ENCODE results near the gene CAMK2B.

The CAMK2B gene

DNA sequence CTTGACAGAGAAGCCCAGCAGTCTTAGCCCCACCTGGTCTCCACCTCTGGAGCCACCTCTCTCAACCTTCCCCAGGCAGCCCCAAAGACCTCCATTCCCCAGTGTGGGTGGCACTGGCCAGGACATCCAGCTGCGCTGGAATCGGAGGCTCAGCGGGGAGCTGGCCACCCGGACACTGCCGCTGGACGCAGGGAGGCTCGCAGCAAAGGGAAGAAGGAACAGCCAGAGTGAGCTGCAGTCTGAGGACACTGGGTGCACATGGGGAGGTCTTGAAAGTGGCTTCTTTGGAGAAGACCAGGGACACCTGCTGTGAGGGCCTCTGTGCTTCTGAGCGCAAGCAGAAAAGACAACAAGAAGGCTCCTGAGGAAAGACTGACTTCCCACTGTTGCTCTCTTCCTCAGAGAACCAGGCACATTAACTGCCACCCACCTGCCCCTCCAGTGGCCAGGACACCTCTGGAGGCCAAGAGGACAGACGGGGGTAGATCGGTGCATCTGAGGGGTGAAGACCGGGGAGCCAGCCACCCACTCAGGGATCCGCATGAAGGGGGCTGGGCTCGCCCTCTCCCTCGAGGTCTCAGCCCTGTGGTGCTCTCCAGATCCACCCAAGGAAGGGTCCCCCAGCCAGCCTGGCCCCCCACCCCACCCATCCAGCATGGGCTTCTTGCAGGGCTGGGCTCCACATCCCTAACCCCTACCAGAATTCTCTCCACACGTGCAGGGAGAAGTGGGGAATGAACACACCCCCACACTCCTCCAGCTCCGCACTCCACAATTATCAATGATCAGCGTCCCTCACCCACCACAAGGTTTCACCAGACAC, 1.8 kb downstream of the CAMK2B start:
- TF ChIP-seq, protein P1, sequence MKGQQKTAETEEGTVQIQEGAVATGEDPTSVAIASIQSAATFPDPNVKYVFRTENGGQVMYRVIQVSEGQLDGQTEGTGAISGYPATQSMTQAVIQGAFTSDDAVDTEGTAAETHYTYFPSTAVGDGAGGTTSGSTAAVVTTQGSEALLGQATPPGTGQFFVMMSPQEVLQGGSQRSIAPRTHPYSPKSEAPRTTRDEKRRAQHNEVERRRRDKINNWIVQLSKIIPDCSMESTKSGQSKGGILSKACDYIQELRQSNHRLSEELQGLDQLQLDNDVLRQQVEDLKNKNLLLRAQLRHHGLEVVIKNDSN (IDR thresholded peaks at IDR 0.05): no peak
- TF ChIP-seq YY1 (IDR thresholded peaks at IDR 0.05; ENCODE audit: low read depth) (no peak), TEAD4 (IDR thresholded peaks at IDR 0.05) (no peak), FOXM1 (IDR thresholded peaks at IDR 0.05; ENCODE audit: borderline replicate concordance, low read depth) (no peak)

DNA sequence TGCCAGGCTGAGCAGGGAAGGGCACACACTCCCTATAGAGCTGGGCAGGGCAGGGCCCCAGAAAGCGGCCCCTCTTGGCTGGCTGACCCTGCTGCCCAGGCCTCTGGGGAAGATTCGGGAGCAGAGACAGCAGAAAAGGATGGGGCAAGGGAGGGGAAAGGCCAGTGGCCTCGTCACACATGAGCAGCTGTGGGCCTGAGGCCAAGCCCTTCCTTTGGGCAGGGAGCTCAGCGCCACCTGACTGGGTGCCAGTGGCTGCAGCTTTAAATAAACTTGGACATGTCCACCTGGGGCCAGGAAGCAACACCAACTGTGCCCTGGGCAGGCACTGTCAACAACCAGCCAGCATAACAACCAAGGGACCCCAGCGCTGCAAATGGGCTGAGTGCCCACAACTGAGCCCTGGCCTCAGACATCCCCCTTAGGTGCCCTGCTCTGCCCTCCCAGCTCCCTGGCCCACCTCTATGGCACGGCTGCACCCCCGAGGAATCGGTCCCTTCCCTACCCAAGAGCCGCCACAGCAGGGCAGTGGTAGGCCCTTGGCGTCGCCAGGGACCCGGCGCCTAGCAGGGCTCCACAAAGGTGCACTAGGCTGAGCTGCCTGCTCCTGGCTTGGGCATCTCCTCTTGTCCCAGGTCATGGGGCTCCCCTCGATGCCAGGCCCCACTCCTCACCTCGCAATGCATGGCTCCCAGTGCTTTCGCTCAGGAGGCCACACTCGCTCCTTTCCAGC, 2.6 kb downstream of the CAMK2B start:
- no peak for TF ChIP-seq TEAD4 (IDR thresholded peaks at IDR 0.05)
- no peak for TF ChIP-seq CEBPB (IDR thresholded peaks at IDR 0.05)
- peak; percentile 19; the same call in 1 of the 2 replicates for TF ChIP-seq EP300 (IDR thresholded peaks at IDR 0.05; ENCODE audit: borderline replicate concordance)
- TF ChIP-seq, protein P1 (IDR thresholded peaks at IDR 0.05): peak; percentile 64
- no peak for TF ChIP-seq RAD21 (IDR thresholded peaks at IDR 0.05; ENCODE audit: low read depth)
- TF ChIP-seq YY1 (IDR thresholded peaks at IDR 0.05; ENCODE audit: low read depth): no peak
- 0 out of 2 replicates have a peak, but pooled peaks have one; percentile 24 for TF ChIP-seq TCF12 (IDR thresholded peaks at IDR 0.05; ENCODE audit: low read depth)
- TF ChIP-seq, protein P2, sequence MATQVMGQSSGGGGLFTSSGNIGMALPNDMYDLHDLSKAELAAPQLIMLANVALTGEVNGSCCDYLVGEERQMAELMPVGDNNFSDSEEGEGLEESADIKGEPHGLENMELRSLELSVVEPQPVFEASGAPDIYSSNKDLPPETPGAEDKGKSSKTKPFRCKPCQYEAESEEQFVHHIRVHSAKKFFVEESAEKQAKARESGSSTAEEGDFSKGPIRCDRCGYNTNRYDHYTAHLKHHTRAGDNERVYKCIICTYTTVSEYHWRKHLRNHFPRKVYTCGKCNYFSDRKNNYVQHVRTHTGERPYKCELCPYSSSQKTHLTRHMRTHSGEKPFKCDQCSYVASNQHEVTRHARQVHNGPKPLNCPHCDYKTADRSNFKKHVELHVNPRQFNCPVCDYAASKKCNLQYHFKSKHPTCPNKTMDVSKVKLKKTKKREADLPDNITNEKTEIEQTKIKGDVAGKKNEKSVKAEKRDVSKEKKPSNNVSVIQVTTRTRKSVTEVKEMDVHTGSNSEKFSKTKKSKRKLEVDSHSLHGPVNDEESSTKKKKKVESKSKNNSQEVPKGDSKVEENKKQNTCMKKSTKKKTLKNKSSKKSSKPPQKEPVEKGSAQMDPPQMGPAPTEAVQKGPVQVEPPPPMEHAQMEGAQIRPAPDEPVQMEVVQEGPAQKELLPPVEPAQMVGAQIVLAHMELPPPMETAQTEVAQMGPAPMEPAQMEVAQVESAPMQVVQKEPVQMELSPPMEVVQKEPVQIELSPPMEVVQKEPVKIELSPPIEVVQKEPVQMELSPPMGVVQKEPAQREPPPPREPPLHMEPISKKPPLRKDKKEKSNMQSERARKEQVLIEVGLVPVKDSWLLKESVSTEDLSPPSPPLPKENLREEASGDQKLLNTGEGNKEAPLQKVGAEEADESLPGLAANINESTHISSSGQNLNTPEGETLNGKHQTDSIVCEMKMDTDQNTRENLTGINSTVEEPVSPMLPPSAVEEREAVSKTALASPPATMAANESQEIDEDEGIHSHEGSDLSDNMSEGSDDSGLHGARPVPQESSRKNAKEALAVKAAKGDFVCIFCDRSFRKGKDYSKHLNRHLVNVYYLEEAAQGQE (IDR thresholded peaks at IDR 0.05; ENCODE audit: low read depth): no peak
- TF ChIP-seq NFIC (IDR thresholded peaks at IDR 0.05): peak; percentile 85
- no peak for TF ChIP-seq ZBTB7A (IDR thresholded peaks at IDR 0.05; ENCODE audit: low read depth)

DNA sequence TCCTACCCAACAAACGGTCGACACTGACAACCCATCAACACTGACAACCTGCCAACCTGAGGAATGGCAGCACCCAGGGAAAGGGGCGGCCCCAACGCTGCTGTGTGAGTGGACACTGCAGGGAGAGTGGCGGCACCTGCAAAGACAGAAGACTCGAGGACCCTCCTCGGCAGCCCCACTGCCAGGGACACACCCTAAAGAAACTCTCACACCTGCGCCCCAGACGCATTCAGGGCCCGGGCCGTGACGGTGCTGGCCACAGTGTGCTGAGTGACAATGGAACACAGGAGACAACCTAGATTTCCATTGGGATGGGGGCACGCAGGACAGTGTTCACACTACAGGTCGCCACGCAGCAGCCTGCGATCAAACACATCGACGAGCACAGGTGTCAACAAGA, 3.6 kb downstream of the CAMK2B start:
- TF ChIP-seq TCF12 (IDR thresholded peaks at IDR 0.05; ENCODE audit: low read depth): no peak
- no peak for TF ChIP-seq EGR1 (IDR thresholded peaks at IDR 0.05)
- no peak for TF ChIP-seq CREB1 (IDR thresholded peaks at IDR 0.05; ENCODE audit: low read depth)
- TF ChIP-seq CEBPB (IDR thresholded peaks at IDR 0.05): no peak
- no peak for TF ChIP-seq NFIC (IDR thresholded peaks at IDR 0.05)
- TF ChIP-seq, protein P3, sequence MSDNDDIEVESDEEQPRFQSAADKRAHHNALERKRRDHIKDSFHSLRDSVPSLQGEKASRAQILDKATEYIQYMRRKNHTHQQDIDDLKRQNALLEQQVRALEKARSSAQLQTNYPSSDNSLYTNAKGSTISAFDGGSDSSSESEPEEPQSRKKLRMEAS (IDR thresholded peaks at IDR 0.05): no peak
- TF ChIP-seq, protein P1 (IDR thresholded peaks at IDR 0.05): no peak
- TF ChIP-seq ZBTB7A (IDR thresholded peaks at IDR 0.05; ENCODE audit: low read depth): no peak
- TF ChIP-seq TAF1 (IDR thresholded peaks at IDR 0.05; ENCODE audit: low read depth): no peak
- TF ChIP-seq TEAD4 (IDR thresholded peaks at IDR 0.05): no peak
- no peak for TF ChIP-seq YY1 (IDR thresholded peaks at IDR 0.05; ENCODE audit: low read depth)
- TF ChIP-seq, protein P2 (IDR thresholded peaks at IDR 0.05; ENCODE audit: low read depth): no peak
- TF ChIP-seq RAD21 (IDR thresholded peaks at IDR 0.05; ENCODE audit: low read depth): no peak
- TF ChIP-seq FOXM1 (IDR thresholded peaks at IDR 0.05; ENCODE audit: borderline replicate concordance, low read depth): no peak
- TF ChIP-seq EP300 (IDR thresholded peaks at IDR 0.05; ENCODE audit: borderline replicate concordance): no peak

DNA sequence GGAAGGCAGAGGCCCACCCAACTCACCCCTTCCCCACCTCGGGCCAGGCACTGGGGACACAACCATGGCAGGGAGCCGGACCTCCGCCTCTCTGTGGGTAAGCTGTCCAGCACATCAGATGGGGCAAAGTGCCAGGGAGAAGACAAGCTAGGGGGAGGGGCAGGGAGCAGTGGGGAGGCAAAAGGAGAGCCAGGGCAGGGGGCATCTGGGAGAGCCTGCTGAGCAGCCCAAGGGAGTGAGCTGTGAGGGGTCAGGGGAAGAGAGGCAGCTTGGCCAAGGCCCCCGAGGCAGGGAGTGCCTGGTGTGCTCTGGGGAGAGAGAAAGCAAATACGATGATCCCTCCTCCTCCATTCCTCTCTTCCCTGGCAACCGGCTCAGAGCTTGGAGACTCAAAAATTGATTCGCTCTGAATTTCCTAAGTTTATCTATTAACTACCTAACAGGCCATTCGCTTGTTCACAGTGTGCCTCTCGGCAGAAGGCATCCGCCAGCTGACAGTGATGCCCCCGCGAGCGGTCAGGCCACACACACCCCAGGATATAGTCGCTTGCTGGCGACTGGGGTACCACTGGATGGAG, 4.5 kb downstream of the CAMK2B start:
- TF ChIP-seq, protein P1 (IDR thresholded peaks at IDR 0.05): no peak
- TF ChIP-seq, protein P2 (IDR thresholded peaks at IDR 0.05; ENCODE audit: low read depth): no peak
- TF ChIP-seq NFIC (IDR thresholded peaks at IDR 0.05): no peak
- TF ChIP-seq FOXM1 (IDR thresholded peaks at IDR 0.05; ENCODE audit: borderline replicate concordance, low read depth): no peak
- no peak for TF ChIP-seq TCF12 (IDR thresholded peaks at IDR 0.05; ENCODE audit: low read depth)
- TF ChIP-seq ZBTB7A (IDR thresholded peaks at IDR 0.05; ENCODE audit: low read depth): no peak
- TF ChIP-seq, protein P3 (IDR thresholded peaks at IDR 0.05): no peak
- TF ChIP-seq RAD21 (IDR thresholded peaks at IDR 0.05; ENCODE audit: low read depth): no peak
- TF ChIP-seq TEAD4 (IDR thresholded peaks at IDR 0.05): no peak
- no peak for TF ChIP-seq EGR1 (IDR thresholded peaks at IDR 0.05)
- no peak for TF ChIP-seq CREB1 (IDR thresholded peaks at IDR 0.05; ENCODE audit: low read depth)
- no peak for TF ChIP-seq YY1 (IDR thresholded peaks at IDR 0.05; ENCODE audit: low read depth)
- no peak for TF ChIP-seq TAF1 (IDR thresholded peaks at IDR 0.05; ENCODE audit: low read depth)
- TF ChIP-seq CEBPB (IDR thresholded peaks at IDR 0.05): no peak
- TF ChIP-seq EP300 (IDR thresholded peaks at IDR 0.05; ENCODE audit: borderline replicate concordance): no peak
